D721Med (cell line): ENCODE results near the gene RRP12.

Experiments used
- DNase-seq: peaks from one replicate; pipeline ENCODE4 v3.0.0; 2011; ENCODE audit warnings: low spot score; ENCODE audit not compliant: insufficient read length
- FAIRE-seq: peaks from 2 replicates; lab custom pipeline; 2011; peaks lifted over from hg19 to GRCh38; lab: Jason Lieb, UNC
- TF ChIP-seq, protein P1 (sequence below): IDR thresholded peaks from 2 replicates; pipeline ENCODE4 v1.5.1; 2012; ENCODE audit warnings: mild to moderate bottlenecking, control low read depth; ENCODE audit not compliant: insufficient read depth; ENCODE audit errors: missing control alignments

RRP12 gene

DNA sequence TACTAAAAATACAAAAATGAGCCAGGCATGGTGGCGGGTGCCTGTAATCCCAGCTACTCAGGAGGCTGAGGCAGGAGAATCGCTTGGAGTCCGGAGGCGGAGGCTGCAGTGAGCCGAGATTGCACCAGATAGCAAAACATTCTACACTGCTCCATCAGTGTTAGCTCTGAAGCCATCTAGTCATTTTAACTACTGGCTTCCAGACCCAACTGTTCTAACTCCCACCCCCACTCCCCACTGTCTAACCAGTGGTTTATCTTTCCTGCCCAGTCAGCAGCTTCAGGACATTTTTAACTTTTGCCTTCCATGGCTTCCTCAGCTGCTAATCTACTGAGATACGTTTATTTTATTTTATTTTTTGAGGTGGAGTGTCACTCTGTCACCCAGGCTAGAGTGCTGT, 88.2 kb downstream of the RRP12 start:
- TF ChIP-seq, protein P1, sequence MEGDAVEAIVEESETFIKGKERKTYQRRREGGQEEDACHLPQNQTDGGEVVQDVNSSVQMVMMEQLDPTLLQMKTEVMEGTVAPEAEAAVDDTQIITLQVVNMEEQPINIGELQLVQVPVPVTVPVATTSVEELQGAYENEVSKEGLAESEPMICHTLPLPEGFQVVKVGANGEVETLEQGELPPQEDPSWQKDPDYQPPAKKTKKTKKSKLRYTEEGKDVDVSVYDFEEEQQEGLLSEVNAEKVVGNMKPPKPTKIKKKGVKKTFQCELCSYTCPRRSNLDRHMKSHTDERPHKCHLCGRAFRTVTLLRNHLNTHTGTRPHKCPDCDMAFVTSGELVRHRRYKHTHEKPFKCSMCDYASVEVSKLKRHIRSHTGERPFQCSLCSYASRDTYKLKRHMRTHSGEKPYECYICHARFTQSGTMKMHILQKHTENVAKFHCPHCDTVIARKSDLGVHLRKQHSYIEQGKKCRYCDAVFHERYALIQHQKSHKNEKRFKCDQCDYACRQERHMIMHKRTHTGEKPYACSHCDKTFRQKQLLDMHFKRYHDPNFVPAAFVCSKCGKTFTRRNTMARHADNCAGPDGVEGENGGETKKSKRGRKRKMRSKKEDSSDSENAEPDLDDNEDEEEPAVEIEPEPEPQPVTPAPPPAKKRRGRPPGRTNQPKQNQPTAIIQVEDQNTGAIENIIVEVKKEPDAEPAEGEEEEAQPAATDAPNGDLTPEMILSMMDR: no peak
- FAIRE-seq (no peak), DNase-seq (no peak)

DNA sequence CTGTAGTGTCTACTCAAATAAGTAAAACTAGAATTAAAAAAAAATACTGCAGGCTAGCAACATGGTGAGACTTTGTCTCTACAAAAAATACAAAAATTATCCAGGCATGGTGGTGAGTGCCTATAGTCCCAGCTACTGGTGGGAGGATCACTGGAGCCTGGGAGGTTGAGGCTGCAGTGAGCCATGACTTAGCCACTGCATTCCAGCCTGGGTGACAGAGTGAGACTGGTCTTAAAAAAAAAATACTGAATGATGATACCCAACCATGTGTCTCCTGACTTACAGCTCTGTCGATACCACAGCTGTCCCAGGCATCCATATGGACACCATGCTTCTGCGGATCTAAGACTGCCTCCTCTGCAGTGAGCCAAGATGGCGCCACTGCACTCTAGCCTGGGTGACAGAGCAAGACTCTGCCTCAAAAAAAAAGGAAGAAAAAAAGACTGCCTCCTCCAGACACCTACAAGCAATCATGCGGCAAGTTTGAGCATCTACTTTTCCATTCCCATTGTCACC, 90.0 kb downstream of the RRP12 start:
- FAIRE-seq: no peak
- DNase-seq: no peak
- TF ChIP-seq, protein P1: no peak

DNA sequence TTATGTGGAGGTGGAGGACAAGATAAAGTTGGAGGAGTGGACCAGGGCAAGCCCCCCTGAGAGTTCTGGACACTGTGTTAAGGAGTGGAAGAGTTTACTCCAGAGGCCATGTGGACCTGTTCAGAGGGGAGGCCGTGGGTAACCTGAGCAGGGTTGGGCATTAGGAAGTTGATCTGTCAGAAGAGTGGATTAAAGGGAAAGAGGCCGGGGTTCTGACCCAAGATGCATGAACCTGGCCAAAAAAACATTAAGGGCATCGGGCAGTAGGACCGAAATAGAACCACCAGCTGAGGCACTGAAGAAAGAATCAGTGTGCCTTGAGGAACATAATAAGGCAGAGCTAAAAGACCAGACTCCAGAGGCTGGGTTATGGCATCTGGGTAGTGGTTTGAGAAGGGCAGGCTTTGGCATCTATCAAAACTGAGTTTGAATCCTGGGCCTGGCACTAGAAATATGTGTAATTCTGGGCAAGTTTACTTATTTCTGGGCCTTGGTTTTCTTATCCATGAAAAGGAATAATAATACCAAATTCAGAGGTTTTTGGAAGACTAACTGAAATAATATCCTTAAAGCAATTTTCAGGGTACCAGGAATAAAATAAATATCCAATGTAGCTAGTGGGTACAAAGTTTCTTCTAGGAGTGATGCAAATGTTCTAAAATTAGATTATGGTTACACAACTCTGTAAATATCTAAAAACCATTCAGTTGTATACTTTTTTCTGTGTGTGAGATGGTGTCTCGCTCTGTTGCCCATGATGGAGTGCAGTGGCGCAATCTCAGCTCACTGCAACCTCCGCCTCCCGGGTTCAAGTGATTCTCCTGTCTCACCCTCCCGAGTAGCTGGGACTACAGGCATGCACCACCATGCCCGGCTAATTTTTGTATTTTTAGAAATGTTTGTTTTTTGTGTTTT, 93.0 kb downstream of the RRP12 start:
- DNase-seq (no peak), FAIRE-seq (no peak)
- TF ChIP-seq, protein P1: no peak

DNA sequence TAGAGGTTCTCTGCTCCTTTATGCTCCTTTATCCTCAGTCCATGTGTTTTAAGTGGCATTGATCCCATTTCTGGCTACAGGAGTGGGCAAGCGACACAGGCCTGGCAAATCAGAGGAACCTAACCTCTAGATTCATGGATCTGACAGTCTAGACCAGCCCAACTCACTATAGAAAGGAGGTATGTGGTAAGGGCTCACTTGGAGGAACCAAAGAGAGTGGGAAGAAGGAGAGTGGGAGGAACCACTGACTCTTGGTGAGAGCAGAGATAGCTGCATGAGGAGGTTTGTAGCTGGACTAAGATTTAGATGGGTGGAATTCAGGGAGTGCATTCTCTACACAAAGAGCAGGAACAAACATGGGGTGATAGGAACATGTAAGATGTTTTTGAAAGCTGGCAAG, 93.7 kb downstream of the RRP12 start:
- TF ChIP-seq, protein P1: no peak
- DNase-seq (no peak), FAIRE-seq (no peak)
